ENCODE data around the gene PI4KA.

PI4KA gene

DNA sequence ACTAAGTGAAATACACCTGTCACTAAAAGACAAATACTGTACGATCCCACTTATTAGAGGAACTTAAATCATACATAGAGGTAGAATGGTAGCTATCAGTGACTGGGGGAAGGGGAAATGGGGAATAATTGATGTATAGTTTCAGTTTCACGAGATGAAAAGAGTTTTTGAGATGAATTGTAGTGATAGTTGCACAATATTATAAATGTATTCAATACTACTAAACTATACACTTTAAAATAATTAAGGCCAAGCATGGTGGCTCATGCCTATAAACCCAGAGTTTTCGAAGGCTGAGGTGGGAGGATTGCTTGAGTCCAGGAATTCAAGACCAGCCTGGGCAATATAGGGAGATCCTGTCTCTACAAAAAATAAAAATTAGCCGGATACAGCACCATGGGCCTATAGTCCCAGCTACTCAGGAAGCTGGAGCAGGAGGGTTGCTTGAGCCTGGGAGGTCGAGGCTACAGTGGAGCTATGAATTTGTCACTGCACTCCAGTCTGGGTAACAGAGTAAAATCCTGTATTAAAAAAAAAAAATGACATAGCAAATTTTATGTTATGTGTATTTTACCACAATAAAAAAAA lies 44.3 kb downstream of the PI4KA start:
- no peak for DNase-seq

DNA sequence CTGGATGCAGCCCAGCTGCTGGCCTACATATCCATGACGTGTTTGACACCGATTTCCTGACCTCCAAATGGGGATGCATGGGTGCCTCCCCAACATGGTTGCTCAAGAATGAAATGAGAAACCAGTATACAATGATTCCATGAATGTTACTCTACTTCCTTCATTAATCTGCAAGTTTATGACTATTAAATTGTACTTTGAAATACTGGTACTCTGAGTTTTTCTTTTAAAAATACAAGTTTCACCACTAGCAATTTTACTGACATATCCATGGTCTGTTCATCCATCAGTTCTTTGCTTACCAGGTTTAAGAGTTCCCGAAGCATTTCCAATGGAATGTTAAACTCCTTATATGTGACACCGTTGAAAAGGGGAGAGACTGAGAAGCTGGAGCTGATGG lies 45.6 kb downstream of the PI4KA start:
- DNase-seq: no peak

DNA sequence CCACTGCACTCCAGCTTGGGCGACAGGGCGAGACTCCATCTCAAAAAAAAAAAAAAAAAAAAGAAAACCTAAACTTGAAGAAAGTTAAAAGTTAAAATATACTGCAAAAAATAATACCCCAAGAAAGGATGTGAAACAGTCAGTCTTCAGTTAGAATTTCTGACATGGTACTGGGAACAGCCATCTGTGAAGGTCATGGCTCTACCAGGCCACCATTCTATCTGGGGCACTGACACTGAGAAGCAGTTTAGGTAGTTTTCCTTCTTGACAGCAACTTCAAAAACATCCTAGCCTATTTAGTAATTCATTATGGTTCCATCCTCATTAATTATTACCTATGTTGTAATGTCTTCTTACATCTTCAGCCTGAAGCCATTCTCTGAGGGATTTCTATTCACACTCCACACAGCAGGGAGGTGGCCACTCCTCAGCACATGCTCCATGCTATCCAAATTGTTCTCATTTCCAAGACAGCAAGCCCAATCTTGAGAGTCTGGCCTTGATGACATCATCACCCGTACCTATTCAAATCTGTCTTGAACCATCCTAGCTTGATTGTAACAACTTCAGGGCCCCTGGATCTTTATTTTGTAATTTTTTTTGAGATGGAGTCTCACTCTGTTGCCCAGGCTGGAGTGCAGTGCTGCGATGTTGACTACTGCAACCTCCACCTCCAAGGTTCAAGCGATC lies 46.5 kb downstream of the PI4KA start:
- no peak for DNase-seq

DNA sequence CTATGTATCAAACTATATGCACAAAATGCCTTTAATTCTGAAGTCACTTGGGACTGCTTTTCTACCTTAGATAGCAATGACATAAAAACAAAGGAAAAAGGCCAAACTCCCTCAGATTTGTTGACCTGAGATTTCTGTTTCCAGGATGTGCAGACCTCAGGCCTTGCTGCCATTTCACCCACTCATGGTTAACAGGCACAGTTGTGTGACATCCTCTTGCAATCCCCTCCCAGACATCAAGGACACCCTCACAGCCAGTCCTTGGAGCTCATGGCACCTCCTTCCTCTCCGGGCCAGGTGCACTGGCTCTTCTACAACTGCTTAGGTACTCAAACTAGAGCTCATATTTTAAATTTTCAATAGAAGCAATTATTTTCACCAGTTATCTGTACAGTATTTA lies 47.4 kb downstream of the PI4KA start:
- no peak for DNase-seq

DNA sequence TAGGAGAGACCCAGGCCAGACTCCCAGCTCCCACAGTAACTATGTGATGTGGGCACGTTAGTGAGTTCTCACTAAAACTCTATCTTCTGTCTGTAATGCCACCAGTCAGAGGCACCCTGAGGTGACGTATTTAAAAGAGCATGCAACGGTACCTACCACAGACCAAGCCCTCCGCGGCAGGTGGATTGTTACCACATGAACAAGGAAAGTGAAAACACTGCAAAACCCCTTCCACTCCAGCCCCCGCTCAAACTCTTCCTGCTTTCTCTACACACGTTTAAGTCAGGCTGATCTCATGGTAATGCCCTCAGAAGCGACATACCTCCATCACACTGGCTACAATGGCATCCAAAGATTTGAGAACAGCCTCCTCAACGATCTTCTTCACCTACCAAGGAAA lies 48.0 kb downstream of the PI4KA start:
- no peak for DNase-seq

DNA sequence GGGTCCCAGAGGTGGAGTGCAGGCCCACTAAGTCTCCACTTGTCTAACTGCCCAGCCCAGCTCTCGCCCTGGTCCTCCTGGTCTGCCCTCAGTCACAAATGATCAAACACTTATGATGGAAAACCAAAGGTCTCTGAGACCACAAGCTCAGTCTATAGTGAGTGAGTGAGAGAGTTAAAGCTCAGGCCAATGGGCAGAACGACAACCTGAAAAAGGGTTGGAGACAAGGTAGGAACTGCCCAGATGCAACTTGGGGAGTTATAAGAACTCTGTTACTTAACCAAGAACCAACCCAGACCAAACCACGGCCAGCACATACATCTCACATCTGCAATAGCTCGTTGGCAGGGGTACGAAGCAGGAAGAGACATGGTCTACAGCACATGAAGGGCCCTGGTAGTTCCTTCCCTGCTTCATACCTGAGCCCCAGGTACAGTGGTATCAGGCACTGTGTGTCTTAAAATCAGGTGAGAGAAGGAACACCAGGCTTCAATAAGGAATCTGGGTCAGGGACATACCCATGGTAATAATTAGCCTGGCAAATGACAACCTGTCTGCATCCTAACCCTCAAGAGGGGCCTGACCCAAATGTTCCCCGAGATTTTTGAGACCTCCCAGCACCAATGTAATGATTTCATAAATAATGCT lies 48.9 kb downstream of the PI4KA start:
- no peak for DNase-seq

DNA sequence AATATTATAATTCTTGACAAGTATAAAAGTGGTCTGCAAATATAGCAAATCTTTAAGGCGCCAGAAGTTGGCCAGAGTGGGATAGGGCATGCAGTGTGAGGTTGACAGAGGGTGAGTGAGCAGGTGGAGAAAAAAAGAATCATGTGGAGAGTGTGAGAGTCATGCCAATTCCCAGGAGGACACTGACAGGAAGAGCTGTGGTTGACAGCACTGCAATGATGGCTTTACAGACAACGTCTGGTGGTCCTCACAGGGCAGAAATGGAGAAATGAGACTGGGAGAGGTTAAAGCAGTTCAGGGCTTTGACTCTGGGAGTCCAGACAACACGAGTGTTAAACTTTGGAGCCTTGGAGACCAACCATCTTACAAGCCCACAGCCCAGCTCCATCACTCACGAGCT lies 49.8 kb downstream of the PI4KA start:
- no peak for DNase-seq

DNA sequence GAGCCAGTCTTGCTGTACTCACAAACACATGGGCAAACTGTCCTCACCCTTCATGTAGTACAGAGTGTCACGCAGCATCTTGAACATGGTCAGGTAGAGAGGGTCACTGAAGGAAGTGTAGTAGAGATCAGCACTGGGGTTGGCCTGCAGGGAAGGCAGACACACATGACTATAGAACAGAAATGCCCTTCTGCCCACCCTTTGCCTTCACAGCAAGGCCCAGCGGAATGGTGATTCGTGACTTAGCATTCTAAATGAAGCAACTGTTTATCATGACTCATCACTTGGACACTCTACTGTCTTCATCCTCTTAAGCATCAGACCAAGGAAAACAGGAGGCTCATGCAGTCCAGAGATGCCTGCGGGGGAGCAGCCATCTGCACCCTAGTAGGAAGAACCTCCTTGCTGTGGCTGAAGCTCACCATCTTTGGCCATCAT lies 51.3 kb downstream of the PI4KA start:
- no peak for DNase-seq

DNA sequence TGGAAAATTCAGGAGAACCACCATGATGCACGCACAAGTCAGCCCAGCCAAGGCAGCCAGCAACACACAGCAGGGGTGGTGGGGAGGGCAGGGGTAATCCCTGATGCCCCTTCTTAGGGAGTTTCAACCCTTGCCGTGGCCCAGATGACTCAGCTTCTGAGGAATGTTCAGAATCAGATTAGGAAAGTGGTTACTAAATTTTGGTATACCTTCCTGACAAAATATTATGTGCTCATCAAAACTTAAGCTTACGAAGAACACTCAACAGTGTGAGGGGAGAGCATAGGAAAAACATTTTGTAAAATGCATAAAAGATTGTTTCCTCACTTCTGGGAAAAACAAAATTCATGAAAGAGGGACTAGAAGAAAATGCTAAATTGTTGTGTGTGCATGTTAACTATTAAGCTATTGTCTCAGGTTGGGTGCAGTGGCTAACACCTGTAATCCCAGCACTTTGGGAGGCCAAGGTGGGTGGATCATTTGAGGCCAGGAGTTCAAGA lies 52.6 kb downstream of the PI4KA start:
- DNase-seq: no peak

DNA sequence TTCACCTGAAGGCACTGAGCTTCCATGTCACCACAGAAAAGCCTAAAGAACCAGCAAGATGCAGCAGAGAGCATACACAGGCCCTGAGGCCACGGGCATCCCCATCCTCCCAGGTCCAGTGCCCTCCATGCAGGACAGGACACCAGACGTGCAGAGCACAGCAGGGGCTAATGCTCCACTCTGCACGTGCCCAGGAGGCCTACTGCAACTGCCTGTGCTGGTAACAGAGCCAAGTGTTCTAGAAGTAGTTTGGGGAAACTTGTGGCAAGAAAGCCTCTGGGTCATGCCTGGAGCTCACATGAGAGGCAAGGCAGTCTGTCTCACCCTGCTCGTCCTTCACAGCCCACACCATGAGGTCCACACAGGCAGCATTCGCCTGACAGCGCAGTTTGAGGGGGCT lies 54.0 kb downstream of the PI4KA start:
- DNase-seq: no peak

DNA sequence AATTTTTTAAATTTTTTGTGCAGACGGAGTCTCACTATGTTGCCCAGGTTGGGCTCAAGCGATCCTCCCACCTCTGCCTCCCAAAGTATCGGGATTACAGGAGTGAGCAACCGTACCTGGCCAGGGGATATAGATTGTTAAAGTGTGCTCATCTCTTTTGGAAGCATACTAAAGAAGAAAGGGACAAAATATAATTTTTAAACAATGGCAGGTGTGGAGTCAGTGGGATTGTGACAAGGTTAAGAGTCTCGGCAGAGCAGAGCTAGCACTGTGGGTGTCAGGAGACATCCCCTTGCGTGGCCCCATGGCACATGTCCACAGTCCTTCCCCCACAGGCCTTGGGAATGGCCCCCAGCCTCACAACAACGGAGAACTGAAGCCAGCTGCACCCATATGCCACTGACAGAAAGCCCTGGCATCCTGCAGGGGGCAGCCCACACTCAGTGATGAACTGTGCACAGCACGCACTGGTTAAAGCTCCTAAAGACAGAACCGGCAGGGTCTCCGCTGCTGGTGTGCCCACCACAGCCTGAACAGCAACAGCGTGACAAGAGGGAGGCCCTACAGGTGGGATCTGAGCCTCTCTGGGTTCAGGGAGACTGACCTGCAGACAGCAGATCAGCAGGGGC lies 54.8 kb downstream of the PI4KA start:
- no peak for DNase-seq

DNA sequence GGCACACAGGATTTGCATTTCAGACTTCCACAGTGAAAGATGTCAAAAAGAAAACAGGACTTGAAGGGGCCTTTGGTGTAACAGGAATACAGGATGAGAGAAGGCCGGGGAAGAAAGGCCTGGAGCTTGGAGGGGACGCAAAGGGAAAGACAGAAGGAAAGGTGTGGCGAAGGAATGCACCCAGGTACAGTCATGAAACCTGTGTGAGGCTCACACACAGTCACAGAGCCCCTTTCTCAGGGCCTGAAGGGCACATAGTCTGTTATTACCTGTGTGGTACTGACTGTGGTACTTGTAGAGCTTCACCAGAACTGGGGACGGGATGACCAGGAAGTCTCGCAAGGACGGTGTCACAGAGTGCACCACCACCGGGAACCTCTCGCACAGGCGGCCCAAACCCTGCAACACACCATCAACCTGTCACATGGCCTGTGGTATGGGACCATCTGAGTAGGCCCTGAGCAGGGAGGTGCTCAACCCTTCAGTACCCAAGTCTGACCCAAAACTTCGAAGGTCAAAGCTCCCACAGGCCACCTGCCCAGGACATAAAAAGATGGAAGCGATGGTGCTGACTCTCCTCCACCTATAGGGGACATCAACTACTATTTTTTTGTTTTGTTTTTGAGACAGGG lies 55.6 kb downstream of the PI4KA start:
- DNase-seq: no peak

DNA sequence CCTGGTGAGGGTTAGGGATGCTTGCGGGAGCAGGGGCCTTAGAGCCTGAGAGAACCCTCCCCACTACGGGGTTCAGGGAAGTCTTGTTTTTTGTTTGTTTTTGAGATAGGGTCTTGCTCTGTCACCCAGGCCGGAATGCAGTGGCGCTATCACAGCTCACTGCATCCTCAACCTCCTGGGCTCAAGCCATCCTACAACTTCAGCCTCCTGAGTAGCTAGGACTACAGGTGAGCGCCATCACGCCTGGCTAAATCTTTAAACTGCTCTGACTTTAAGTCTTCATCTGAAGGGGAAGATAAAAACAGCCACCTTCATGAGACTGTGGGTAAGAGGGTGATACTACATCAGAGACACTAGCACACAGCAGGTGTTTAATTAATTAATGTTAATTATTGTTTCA lies 56.2 kb downstream of the PI4KA start:
- DNase-seq: no peak

DNA sequence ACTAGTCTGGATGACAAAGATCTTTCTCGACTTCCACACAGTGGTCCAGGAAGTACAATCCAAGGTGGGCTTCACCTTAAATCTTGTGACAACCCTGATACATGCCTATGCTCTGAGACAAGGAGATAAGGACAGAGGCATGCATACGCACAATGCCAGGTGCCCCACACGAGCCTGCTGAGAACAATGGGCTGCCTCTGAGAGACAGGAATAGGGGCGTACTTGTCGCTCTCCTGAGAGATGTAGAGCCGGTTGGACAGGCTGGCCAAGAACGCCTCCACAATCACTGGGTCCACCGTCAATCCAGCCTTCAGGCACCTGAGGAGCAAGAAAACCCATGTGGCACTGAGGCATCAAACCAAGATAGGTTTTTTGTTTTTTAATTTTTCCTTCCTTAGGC lies 59.2 kb downstream of the PI4KA start:
- DNase-seq: no peak

DNA sequence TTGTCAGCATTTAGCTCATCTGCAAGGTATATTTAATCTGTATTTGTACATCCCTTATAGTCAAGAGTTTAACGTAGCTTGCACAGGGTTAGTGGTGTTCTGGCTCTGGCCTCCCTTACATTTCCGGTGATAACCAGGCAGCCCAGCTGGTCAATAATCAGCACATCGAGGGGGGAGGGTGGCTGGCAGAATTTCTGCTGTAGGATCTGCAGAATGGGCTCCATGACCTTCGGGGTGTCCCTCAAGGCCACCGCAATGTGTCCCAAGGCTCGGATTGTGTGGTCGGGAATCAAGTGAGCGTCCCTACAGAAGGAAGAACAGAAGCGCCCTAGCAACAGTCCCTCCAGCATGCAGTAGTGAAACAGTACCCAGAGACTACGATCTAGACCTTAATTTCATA lies 59.6 kb downstream of the PI4KA start:
- DNase-seq: no peak

DNA sequence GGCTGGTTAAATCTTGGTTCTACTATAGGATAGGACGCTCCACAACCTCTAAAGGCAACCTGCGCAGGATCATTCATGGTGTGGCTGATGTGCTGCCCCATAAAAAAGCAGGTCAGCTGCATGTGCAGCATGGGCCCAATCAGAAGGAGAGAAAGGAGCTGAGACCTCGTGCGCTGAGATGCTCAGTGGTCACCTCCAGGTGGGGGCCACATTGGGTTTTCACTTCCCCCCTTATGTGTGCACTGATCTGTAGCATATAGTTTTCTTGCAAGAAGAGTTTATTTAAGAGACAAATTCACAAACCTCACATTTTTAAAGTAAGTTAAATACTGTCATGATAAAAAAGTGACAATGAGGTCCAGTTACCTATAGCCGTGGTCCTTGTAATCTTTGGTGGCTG lies 60.4 kb downstream of the PI4KA start:
- no peak for DNase-seq

DNA sequence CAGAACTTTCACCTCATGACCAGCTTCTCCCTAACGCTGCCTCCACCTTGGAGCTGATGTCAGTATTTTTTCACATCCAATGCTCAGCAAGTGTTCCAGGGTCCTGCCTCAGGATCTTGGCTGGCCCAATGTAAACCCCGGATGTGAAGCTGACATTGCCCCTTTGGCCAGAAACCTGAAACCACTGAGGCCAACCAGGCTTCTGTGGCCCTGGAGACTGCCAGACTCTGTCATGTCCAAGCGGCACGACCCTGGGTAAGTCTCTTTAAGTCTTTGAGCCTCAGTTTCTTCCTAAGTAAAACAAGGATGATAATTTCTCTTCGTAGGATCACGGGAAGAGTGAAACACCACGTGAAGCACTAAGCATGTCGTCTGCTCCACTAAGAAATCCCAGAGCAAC lies 61.9 kb downstream of the PI4KA start:
- DNase-seq: no peak

DNA sequence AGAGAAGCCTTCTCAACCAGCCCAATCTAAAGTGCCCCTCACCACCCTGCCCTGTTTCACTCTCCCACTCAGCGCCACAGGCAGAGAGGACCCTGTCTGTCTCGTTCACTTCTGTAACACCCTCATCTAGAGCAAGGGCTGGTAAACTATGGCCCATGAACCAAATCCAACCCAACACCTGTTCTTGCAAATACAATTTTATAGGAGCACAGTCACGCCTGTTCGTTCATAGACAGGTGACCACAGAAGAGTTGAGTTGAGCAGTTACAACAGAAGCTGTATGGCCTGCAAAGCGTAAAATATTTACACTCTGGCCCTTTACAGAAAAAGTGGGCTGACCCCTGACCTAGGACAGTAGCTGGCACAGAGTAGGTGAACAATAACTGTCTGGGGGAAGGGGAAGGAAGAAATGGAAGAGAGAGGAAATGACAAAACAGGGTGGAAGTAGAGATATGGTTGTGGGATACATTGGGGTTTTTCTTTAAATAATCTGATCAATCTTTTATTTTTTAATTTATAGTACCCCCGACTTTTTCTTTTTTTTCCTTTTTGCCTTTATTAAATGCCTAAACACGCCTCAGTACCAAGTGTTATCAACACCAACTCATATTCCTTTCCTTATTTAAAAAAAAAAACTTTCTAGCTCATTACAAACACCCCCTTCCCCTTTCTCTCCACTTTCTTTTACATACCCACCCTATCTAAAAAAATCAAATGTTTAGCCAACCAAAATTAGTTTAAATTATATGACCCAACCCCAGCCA lies 63.8 kb downstream of the PI4KA start:
- no peak for DNase-seq

DNA sequence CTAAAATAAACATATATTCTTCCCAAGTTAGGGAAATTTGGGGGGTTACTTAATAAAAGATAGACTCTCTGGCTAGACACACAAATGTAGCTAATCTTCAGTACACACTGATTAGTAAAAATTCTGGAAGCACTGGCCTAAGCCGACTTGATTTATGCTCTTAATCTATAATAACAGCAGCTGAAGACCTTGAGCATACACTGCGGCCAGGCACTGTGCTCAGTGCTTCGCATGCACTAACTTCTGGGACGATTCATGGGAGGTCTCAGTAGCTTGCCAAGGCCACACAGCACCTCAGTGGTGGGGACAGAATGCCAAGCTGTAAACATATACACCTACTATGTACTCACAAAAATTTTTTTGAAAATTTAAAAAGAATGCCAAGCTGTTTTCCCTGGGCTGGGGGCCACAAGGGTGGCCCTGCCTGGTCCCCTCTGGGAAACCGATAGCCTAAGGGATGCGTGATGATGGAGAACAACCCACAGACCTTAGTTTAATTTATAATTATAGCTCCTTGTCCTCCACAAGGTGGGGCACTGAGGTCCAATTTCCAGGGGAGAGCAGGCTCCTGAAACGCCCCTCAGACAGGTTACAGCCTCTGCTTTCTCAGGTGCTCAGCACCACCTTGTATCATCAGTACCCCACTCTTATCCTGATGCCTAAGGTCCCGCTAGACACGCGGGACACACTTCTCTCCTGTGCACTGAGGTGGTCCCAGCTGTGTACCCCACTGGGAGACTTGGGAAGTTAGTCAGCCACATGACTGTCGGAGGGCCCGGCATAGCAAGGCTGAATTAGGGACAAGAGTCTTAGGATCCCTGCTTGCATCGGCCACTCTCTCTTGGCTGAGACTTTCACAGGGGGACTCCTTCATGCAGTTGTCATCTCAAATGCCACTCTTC lies 64.6 kb downstream of the PI4KA start:
- DNase-seq: no peak

DNA sequence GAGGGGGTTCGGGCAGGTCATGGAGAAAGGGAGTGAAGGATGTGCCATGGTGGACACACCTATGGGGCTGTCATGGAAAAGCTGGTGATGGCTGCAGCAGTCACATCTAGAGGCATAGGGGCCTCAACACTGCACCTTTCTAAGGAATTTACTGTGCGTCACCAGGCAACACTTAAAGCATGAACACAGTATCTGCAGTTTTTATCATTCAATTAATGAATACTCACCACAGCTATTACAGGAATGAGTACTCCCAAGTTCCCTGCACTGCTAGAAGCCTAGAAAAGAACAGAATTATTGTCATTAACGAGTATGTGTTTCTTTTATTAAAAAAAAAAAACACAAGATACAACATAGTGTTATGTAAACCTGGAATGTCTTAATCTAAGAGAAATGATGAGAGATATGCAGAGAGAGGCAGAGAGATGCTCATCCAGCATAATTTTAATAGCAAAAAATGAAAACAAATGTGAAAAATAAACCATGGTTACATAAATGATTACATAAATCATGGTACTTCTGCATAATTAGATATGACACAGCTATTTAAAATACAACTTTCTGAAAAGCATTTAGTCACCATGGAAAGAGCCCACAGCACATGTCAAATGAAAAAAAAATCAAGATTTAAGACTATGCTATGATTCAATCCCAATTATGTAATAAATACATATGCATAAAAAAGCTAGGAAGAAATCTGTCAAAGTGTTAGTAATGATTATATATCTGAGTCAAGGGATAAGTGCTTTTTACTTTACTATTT lies 65.5 kb downstream of the PI4KA start:
- no peak for DNase-seq
